Panc1 (cell line): Measurements from ENCODE around the gene CACNA1A. TPM values are rescaled to one million over a fixed set of nuclear protein-coding genes. Genes with fewer than 3 reads are reported as not detected.

Source experiments
- ATAC-seq: fragments of 200-7000 bp; cut with Tn5 transposase; 2 replicates; pipeline ENCODE4 v1.9.1; 2020; ENCODE audit warnings: mild to moderate bottlenecking, moderate library complexity
- BruUV-seq: library from RNA; stranded (reverse); fragments of 400-500 nt; replicated peaks from 2 replicates; lab custom pipeline; 2021; lab: Mats Ljungman, UMichigan
- CTCF ChIA-PET: fragments of 300-600 bp; sonication (Branson Sonifier 250); formaldehyde crosslinking; loops from one replicate; lab custom pipeline; 2022; ENCODE audit warnings: antibody characterized with exemption; lab: Charles Lee
- POLR2A ChIA-PET: fragments of 300-600 bp; sonication (Branson Sonifier 250); formaldehyde crosslinking; loops from one replicate; lab custom pipeline; 2022; ENCODE audit warnings: antibody characterized with exemption; lab: Charles Lee
- DNase-seq: peaks from one replicate; pipeline ENCODE4 v3.0.0-alpha.2; 2010; ENCODE audit warnings: low read depth, low spot score
- H3K27ac ChIP-seq: 2 replicates; pipeline ENCODE4 v1.5.1; 2011; ENCODE audit warnings: mild to moderate bottlenecking, low read length, inconsistent platforms
- H3K27me3 ChIP-seq: fragments of 200-500 bp; sonication (Bioruptor generic); 2 replicates; pipeline ENCODE4 v1.6.0; 2014; ENCODE audit warnings: low read length, inconsistent platforms; ENCODE audit not compliant: control insufficient read depth, insufficient read depth
- H3K36me3 ChIP-seq: fragments of 200-500 bp; sonication (Bioruptor generic); 2 replicates; pipeline ENCODE4 v1.5.1; 2014; ENCODE audit warnings: inconsistent platforms, mild to moderate bottlenecking, low read length, moderate library complexity; ENCODE audit not compliant: control insufficient read depth, insufficient read depth
- H3K4me1 ChIP-seq: 2 replicates; pipeline ENCODE4 v1.5.1; 2011; ENCODE audit warnings: inconsistent platforms, mild to moderate bottlenecking, low read length, moderate library complexity; ENCODE audit not compliant: control insufficient read depth, insufficient read depth
- H3K4me3 ChIP-seq, 2 experiments: 2 replicates each; pipeline ENCODE4 v1.5.1; 2011 to 2012; ENCODE audit warnings: low read depth in 2 of 2, low read length in 2 of 2, mild to moderate bottlenecking in 2 of 2, inconsistent platforms in 1 of 2, moderate library complexity in 1 of 2
- H3K9me3 ChIP-seq: fragments of 200-500 bp; sonication (Bioruptor generic); 2 replicates; pipeline ENCODE4 v1.5.1; 2014; ENCODE audit warnings: low read depth, mild to moderate bottlenecking, inconsistent platforms, low read length, moderate library complexity; ENCODE audit not compliant: control insufficient read depth, insufficient read depth
- POLR2AphosphoS5 ChIP-seq: IDR thresholded peaks from 2 replicates; pipeline ENCODE4 v1.6.1; 2012; ENCODE audit warnings: mild to moderate bottlenecking, low read depth, low read length, moderate library complexity
- REST ChIP-seq, 2 experiments: IDR thresholded peaks; 2 replicates each; pipeline ENCODE4 v1.6.1; 2011 to 2012; ENCODE audit warnings: low read depth in 2 of 2, control low read depth in 1 of 2, low read length in 1 of 2, mild to moderate bottlenecking in 1 of 2, moderate library complexity in 1 of 2; ENCODE audit not compliant: insufficient read depth in 1 of 2
- SIN3A ChIP-seq: IDR thresholded peaks from 2 replicates; pipeline ENCODE4 v1.6.1; 2012; ENCODE audit warnings: low read depth, mild to moderate bottlenecking, low read length, moderate library complexity, borderline replicate concordance; ENCODE audit not compliant: insufficient read depth
- TCF7L2 ChIP-seq: IDR thresholded peaks from 2 replicates; pipeline ENCODE4 v1.6.1; 2011; ENCODE audit warnings: mild to moderate bottlenecking, low read depth, low read length, inconsistent platforms
- in situ Hi-C: cut with HindIII; loops from 2 replicates; pipeline ENCODE4 v1.10.0; 2016; ENCODE audit warnings: low sequenced_read_pairs, low pct_unique_long_range_greater_than_20kb
- intact Hi-C: fragments of 100-400 bp; cut with micrococcal nuclease; formaldehyde crosslinking; loops from one replicate; pipeline ENCODE4 v1.10.0; 2022; ENCODE audit not compliant: unreplicated experiment
- total RNA-seq: library from RNA; stranded (reverse); gene quantifications from one replicate; pipeline ENCODE4 v1.2.1, GENCODE V29; 2021; ENCODE audit not compliant: unreplicated experiment
- TF ChIP-seq, protein P1 (sequence below): fragments of 450-650 bp; IDR thresholded peaks from 2 replicates; pipeline ENCODE4 v1.5.1; 2017; ENCODE audit warnings: mild to moderate bottlenecking

The CACNA1A gene
- total RNA-seq, 1 experiment from 2014 or later, result 0.51 TPM

- CTCF ChIA-PET, result interaction anchor here (0.6 to 0.9 kb wide), 2 partner anchors 74 to 88 kb away, joined by 3 to 6 read pairs; no protein-coding TSS in a partner anchor
- Histone ChIP-seq H3K9me3 (0 out of 2 replicates have a peak, but pooled peaks cover 3% of the 10 kb centered on the region), H3K36me3 (no peaks in the 10 kb centered on the region), H3K27me3 (no peaks in the 10 kb centered on the region; the same call in 1 of the 2 replicates), H3K4me3 (no peak overlapping the region), H3K27ac (no peak overlapping the region), H3K4me1 (no peaks in the 10 kb centered on the region)
- TF ChIP-seq, protein P1, sequence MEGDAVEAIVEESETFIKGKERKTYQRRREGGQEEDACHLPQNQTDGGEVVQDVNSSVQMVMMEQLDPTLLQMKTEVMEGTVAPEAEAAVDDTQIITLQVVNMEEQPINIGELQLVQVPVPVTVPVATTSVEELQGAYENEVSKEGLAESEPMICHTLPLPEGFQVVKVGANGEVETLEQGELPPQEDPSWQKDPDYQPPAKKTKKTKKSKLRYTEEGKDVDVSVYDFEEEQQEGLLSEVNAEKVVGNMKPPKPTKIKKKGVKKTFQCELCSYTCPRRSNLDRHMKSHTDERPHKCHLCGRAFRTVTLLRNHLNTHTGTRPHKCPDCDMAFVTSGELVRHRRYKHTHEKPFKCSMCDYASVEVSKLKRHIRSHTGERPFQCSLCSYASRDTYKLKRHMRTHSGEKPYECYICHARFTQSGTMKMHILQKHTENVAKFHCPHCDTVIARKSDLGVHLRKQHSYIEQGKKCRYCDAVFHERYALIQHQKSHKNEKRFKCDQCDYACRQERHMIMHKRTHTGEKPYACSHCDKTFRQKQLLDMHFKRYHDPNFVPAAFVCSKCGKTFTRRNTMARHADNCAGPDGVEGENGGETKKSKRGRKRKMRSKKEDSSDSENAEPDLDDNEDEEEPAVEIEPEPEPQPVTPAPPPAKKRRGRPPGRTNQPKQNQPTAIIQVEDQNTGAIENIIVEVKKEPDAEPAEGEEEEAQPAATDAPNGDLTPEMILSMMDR, result no peak
- TF ChIP-seq REST (IDR thresholded peaks at IDR 0.05; ENCODE audit: insufficient read depth in 1 of 2, low read depth in 2 of 2, low read length in 1 of 2), result no peak
- TF ChIP-seq TCF7L2, result no peak
- no peak for TF ChIP-seq POLR2AphosphoS5
- no peak for TF ChIP-seq SIN3A
- BruUV-seq, result no TSS peak
- intact Hi-C loops (no loop called here), in situ Hi-C loops (no loop called here)
- DNase-seq (no peak), ATAC-seq (no peak)
- POLR2A ChIA-PET, result no interaction called here
Measured at GRCh38 chr19:13355356-13355755, 150.9 kb downstream of the CACNA1A start.

GRCh38 chr19:13353625-13354024 lies 152.7 kb downstream of the CACNA1A start:
- ATAC-seq, result no peak
- Histone ChIP-seq H3K27me3 (no peaks in the 10 kb centered on the region; the same call in 1 of the 2 replicates), H3K9me3 (no peaks in the 10 kb centered on the region), H3K36me3 (no peaks in the 10 kb centered on the region), H3K4me3 (no peak overlapping the region), H3K27ac (no peak overlapping the region), H3K4me1 (no peaks in the 10 kb centered on the region)
- TF ChIP-seq POLR2AphosphoS5 (no peak), TCF7L2 (no peak), SIN3A (no peak), REST (IDR thresholded peaks at IDR 0.05; ENCODE audit: insufficient read depth in 1 of 2, low read depth in 2 of 2, low read length in 1 of 2) (no peak)
- TF ChIP-seq, protein P1, result no peak
- intact Hi-C loops (no loop called here), in situ Hi-C loops (no loop called here)
- ChIA-PET POLR2A (no interaction called here), CTCF (no interaction called here)
- BruUV-seq, result no TSS peak
- no peak for DNase-seq
